ENCODE results near the gene AP2B1.

AP2B1 gene

GRCh38 chr17:35716897-35717465 lies 129.9 kb downstream of the AP2B1 start:
- Histone ChIP-seq H3K36me3 (ENCODE audit: control insufficient read depth in 5 of 5, insufficient read depth in 5 of 5, low read length in 5 of 5) (peaks cover 10 to 47% (median 21%) of the 10 kb centered on the region in 5 donors), H3K4me1 (ENCODE audit: control insufficient read depth in 5 of 5, insufficient read depth in 5 of 5, low read length in 5 of 5) (peaks cover 13 to 55% (median 39%) of the 10 kb centered on the region in 5 donors), H3K9ac (ENCODE audit: low read length in 5 of 5) (peak overlapping the region in 2 of 5 donors; percentile 16 to 81), H3K27me3 (ENCODE audit: control insufficient read depth in 5 of 5, insufficient read depth in 4 of 5, low read length in 5 of 5) (no peaks in the 10 kb centered on the region), H3K27ac (ENCODE audit: low read depth, low read length) (peak overlapping the region; percentile 83), H3K9me3 (ENCODE audit: control insufficient read depth in 5 of 5, low read length in 5 of 5) (no peaks in the 10 kb centered on the region), H3K4me3 (ENCODE audit: low read depth in 1 of 5, low read length in 5 of 5) (no peak overlapping the region)

GRCh38 chr17:35717475-35717874 lies 130.4 kb downstream of the AP2B1 start:
- H3K4me1 ChIP-seq (ENCODE audit: control insufficient read depth in 5 of 5, insufficient read depth in 5 of 5, low read length in 5 of 5): peaks cover 13 to 55% (median 39%) of the 10 kb centered on the region in 5 donors
- peaks cover 8 to 49% (median 21%) of the 10 kb centered on the region in 5 donors for H3K36me3 ChIP-seq (ENCODE audit: control insufficient read depth in 5 of 5, insufficient read depth in 5 of 5, low read length in 5 of 5)

GRCh38 chr17:35723735-35724134 lies 136.6 kb downstream of the AP2B1 start:
- no peaks in the 10 kb centered on the region for H3K27me3 ChIP-seq (ENCODE audit: control insufficient read depth in 5 of 5, insufficient read depth in 4 of 5, low read length in 5 of 5)
- H3K4me3 ChIP-seq (ENCODE audit: low read depth in 1 of 5, low read length in 5 of 5): no peak overlapping the region
- no peaks in the 10 kb centered on the region for H3K9me3 ChIP-seq (ENCODE audit: control insufficient read depth in 5 of 5, low read length in 5 of 5)
- H3K27ac ChIP-seq (ENCODE audit: low read depth, low read length): no peak overlapping the region
- peaks cover 17 to 51% (median 28%) of the 10 kb centered on the region in 5 donors for H3K36me3 ChIP-seq (ENCODE audit: control insufficient read depth in 5 of 5, insufficient read depth in 5 of 5, low read length in 5 of 5)
- no peak overlapping the region for H3K9ac ChIP-seq (ENCODE audit: low read length in 5 of 5)
- H3K4me1 ChIP-seq (ENCODE audit: control insufficient read depth in 5 of 5, insufficient read depth in 5 of 5, low read length in 5 of 5): peaks cover 4 to 26% (median 22%) of the 10 kb centered on the region in 5 donors

More at GRCh38 chr17:35717475-35717874, 130.4 kb downstream of the AP2B1 start:
- no peak overlapping the region for H3K4me3 ChIP-seq (ENCODE audit: low read depth in 1 of 5, low read length in 5 of 5)
- no peaks in the 10 kb centered on the region for H3K9me3 ChIP-seq (ENCODE audit: control insufficient read depth in 5 of 5, low read length in 5 of 5)
- H3K9ac ChIP-seq (ENCODE audit: low read length in 5 of 5): peak overlapping the region in 3 of 5 donors; percentile 5 to 81 (median 31)
- no peaks in the 10 kb centered on the region for H3K27me3 ChIP-seq (ENCODE audit: control insufficient read depth in 5 of 5, insufficient read depth in 4 of 5, low read length in 5 of 5)
- H3K27ac ChIP-seq (ENCODE audit: low read depth, low read length): peak overlapping the region; percentile 83

- Histone ChIP-seq H3K36me3 (ENCODE audit: control insufficient read depth in 5 of 5, insufficient read depth in 5 of 5, low read length in 5 of 5) (peaks cover 17 to 47% (median 25%) of the 10 kb centered on the region in 5 donors), H3K27ac (ENCODE audit: low read depth, low read length) (no peak overlapping the region), H3K4me1 (ENCODE audit: control insufficient read depth in 5 of 5, insufficient read depth in 5 of 5, low read length in 5 of 5) (peaks cover 4 to 26% (median 22%) of the 10 kb centered on the region in 5 donors), H3K9me3 (ENCODE audit: control insufficient read depth in 5 of 5, low read length in 5 of 5) (no peaks in the 10 kb centered on the region), H3K27me3 (ENCODE audit: control insufficient read depth in 5 of 5, insufficient read depth in 4 of 5, low read length in 5 of 5) (no peaks in the 10 kb centered on the region), H3K4me3 (ENCODE audit: low read depth in 1 of 5, low read length in 5 of 5) (no peak overlapping the region), H3K9ac (ENCODE audit: low read length in 5 of 5) (no peak overlapping the region)
Measured at GRCh38 chr17:35725058-35725457, 137.9 kb downstream of the AP2B1 start.

- no peaks in the 10 kb centered on the region for H3K9me3 ChIP-seq (ENCODE audit: control insufficient read depth in 5 of 5, low read length in 5 of 5)
- H3K27ac ChIP-seq (ENCODE audit: low read depth, low read length): peak overlapping the region; percentile 32
- no peak overlapping the region for H3K9ac ChIP-seq (ENCODE audit: low read length in 5 of 5)
- H3K36me3 ChIP-seq (ENCODE audit: control insufficient read depth in 5 of 5, insufficient read depth in 5 of 5, low read length in 5 of 5): peaks cover 17 to 45% (median 24%) of the 10 kb centered on the region in 5 donors
- peaks cover 6 to 29% (median 23%) of the 10 kb centered on the region in 5 donors for H3K4me1 ChIP-seq (ENCODE audit: control insufficient read depth in 5 of 5, insufficient read depth in 5 of 5, low read length in 5 of 5)
- no peak overlapping the region for H3K4me3 ChIP-seq (ENCODE audit: low read depth in 1 of 5, low read length in 5 of 5)
- no peaks in the 10 kb centered on the region for H3K27me3 ChIP-seq (ENCODE audit: control insufficient read depth in 5 of 5, insufficient read depth in 4 of 5, low read length in 5 of 5)
Measured at GRCh38 chr17:35725802-35726126, 138.6 kb downstream of the AP2B1 start.

GRCh38 chr17:35726127-35726952 lies 139.2 kb downstream of the AP2B1 start:
- H3K27me3 ChIP-seq (ENCODE audit: control insufficient read depth in 5 of 5, insufficient read depth in 4 of 5, low read length in 5 of 5): no peaks in the 10 kb centered on the region
- H3K36me3 ChIP-seq (ENCODE audit: control insufficient read depth in 5 of 5, insufficient read depth in 5 of 5, low read length in 5 of 5): peaks cover 17 to 41% (median 22%) of the 10 kb centered on the region in 5 donors
- peak overlapping the region; percentile 78 for H3K27ac ChIP-seq (ENCODE audit: low read depth, low read length)
- H3K9me3 ChIP-seq (ENCODE audit: control insufficient read depth in 5 of 5, low read length in 5 of 5): no peaks in the 10 kb centered on the region
- peaks cover 11 to 35% (median 29%) of the 10 kb centered on the region in 5 donors for H3K4me1 ChIP-seq (ENCODE audit: control insufficient read depth in 5 of 5, insufficient read depth in 5 of 5, low read length in 5 of 5)
- peak overlapping the region in 1 of 5 donors; percentile 61 for H3K9ac ChIP-seq (ENCODE audit: low read length in 5 of 5)
- H3K4me3 ChIP-seq (ENCODE audit: low read depth in 1 of 5, low read length in 5 of 5): peak overlapping the region in 1 of 5 donors; percentile 7

- Histone ChIP-seq H3K4me3 (ENCODE audit: low read depth in 1 of 5, low read length in 5 of 5) (peak overlapping the region in 1 of 5 donors; percentile 7), H3K36me3 (ENCODE audit: control insufficient read depth in 5 of 5, insufficient read depth in 5 of 5, low read length in 5 of 5) (peaks cover 17 to 37% (median 22%) of the 10 kb centered on the region in 5 donors), H3K27ac (ENCODE audit: low read depth, low read length) (peak overlapping the region; percentile 78), H3K4me1 (ENCODE audit: control insufficient read depth in 5 of 5, insufficient read depth in 5 of 5, low read length in 5 of 5) (peaks cover 11 to 39% (median 31%) of the 10 kb centered on the region in 5 donors), H3K27me3 (ENCODE audit: control insufficient read depth in 5 of 5, insufficient read depth in 4 of 5, low read length in 5 of 5) (no peaks in the 10 kb centered on the region), H3K9ac (ENCODE audit: low read length in 5 of 5) (peak overlapping the region in 1 of 5 donors; percentile 61), H3K9me3 (ENCODE audit: control insufficient read depth in 5 of 5, low read length in 5 of 5) (no peaks in the 10 kb centered on the region)
Measured at GRCh38 chr17:35726953-35727460, 139.9 kb downstream of the AP2B1 start.

- Histone ChIP-seq H3K27me3 (ENCODE audit: control insufficient read depth in 5 of 5, insufficient read depth in 4 of 5, low read length in 5 of 5) (no peaks in the 10 kb centered on the region), H3K27ac (ENCODE audit: low read depth, low read length) (peak overlapping the region; percentile 78), H3K4me3 (ENCODE audit: low read depth in 1 of 5, low read length in 5 of 5) (no peak overlapping the region), H3K36me3 (ENCODE audit: control insufficient read depth in 5 of 5, insufficient read depth in 5 of 5, low read length in 5 of 5) (peaks cover 17 to 35% (median 22%) of the 10 kb centered on the region in 5 donors), H3K9me3 (ENCODE audit: control insufficient read depth in 5 of 5, low read length in 5 of 5) (no peaks in the 10 kb centered on the region), H3K4me1 (ENCODE audit: control insufficient read depth in 5 of 5, insufficient read depth in 5 of 5, low read length in 5 of 5) (peaks cover 11 to 42% (median 37%) of the 10 kb centered on the region in 5 donors), H3K9ac (ENCODE audit: low read length in 5 of 5) (peak overlapping the region in 1 of 5 donors; percentile 61)
Measured at GRCh38 chr17:35727635-35728034, 140.5 kb downstream of the AP2B1 start.

- Histone ChIP-seq H3K27me3 (ENCODE audit: control insufficient read depth in 5 of 5, insufficient read depth in 4 of 5, low read length in 5 of 5) (no peaks in the 10 kb centered on the region), H3K4me1 (ENCODE audit: control insufficient read depth in 5 of 5, insufficient read depth in 5 of 5, low read length in 5 of 5) (peaks cover 11 to 43% (median 41%) of the 10 kb centered on the region in 5 donors), H3K27ac (ENCODE audit: low read depth, low read length) (no peak overlapping the region), H3K9ac (ENCODE audit: low read length in 5 of 5) (no peak overlapping the region), H3K9me3 (ENCODE audit: control insufficient read depth in 5 of 5, low read length in 5 of 5) (no peaks in the 10 kb centered on the region), H3K4me3 (ENCODE audit: low read depth in 1 of 5, low read length in 5 of 5) (no peak overlapping the region), H3K36me3 (ENCODE audit: control insufficient read depth in 5 of 5, insufficient read depth in 5 of 5, low read length in 5 of 5) (peaks cover 8 to 30% (median 20%) of the 10 kb centered on the region in 5 donors)
Measured at GRCh38 chr17:35728551-35728950, 141.4 kb downstream of the AP2B1 start.

DNA sequence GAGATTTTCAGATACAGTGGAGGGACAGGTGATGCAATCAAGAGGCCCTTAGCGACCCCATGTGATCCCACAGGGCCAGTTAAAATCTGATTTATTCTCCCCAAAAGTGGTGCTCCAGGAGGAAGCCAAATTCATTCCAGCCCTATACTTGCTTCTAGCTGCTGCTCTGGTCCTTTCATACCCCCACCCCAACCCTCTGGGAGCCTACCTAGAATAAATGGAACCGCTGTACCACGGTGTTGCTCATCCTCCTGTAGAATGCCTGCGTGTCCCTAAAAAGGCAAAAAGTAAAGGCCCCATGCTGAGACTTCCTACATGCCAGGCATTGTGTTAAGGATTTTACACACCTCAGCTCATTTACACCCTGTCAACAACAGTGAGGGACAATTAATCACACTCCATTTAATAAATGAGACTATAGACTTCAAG lies 142.3 kb downstream of the AP2B1 start:
- Histone ChIP-seq H3K4me1 (ENCODE audit: control insufficient read depth in 5 of 5, insufficient read depth in 5 of 5, low read length in 5 of 5) (peaks cover 11 to 43% (median 41%) of the 10 kb centered on the region in 5 donors), H3K27me3 (ENCODE audit: control insufficient read depth in 5 of 5, insufficient read depth in 4 of 5, low read length in 5 of 5) (no peaks in the 10 kb centered on the region), H3K9ac (ENCODE audit: low read length in 5 of 5) (no peak overlapping the region), H3K4me3 (ENCODE audit: low read depth in 1 of 5, low read length in 5 of 5) (no peak overlapping the region), H3K27ac (ENCODE audit: low read depth, low read length) (no peak overlapping the region), H3K36me3 (ENCODE audit: control insufficient read depth in 5 of 5, insufficient read depth in 5 of 5, low read length in 5 of 5) (peaks cover 0 to 22% (median 12%) of the 10 kb centered on the region in 5 donors), H3K9me3 (ENCODE audit: control insufficient read depth in 5 of 5, low read length in 5 of 5) (no peaks in the 10 kb centered on the region)

Data from subcutaneous abdominal adipose tissue (tissue), 5 donors.